COR-L47 (cell line): ENCODE measurements around the gene CLCN4.

Experiments used
- DNase-seq: peaks from one replicate; lab custom pipeline; 2025; lab: John Stamatoyannopoulos, UW

Gene CLCN4

GRCh38 chrX:10130354-10130753 lies 26.4 kb upstream of the CLCN4 start:
- DNase-seq = no peak

GRCh38 chrX:10133980-10134676 lies 22.6 kb upstream of the CLCN4 start:
- DNase-seq = no peak

- DNase-seq = no peak
Measured at GRCh38 chrX:10134921-10135320, 21.9 kb upstream of the CLCN4 start.

GRCh38 chrX:10135561-10136399 lies 21.0 kb upstream of the CLCN4 start:
- no peak for DNase-seq

GRCh38 chrX:10138726-10139125 lies 18.0 kb upstream of the CLCN4 start:
- DNase-seq = no peak

- DNase-seq = no peak
Measured at GRCh38 chrX:10140264-10140663, 16.5 kb upstream of the CLCN4 start.

- DNase-seq = no peak
Measured at GRCh38 chrX:10142041-10142599, 14.7 kb upstream of the CLCN4 start.

GRCh38 chrX:10143071-10143983 lies 13.4 kb upstream of the CLCN4 start:
- no peak for DNase-seq

GRCh38 chrX:10146346-10146745 lies 10.4 kb upstream of the CLCN4 start:
- no peak for DNase-seq

GRCh38 chrX:10152086-10152485 lies 4.7 kb upstream of the CLCN4 start:
- no peak for DNase-seq

- no peak for DNase-seq
Measured at GRCh38 chrX:10155137-10155536, 1.6 kb upstream of the CLCN4 start.

GRCh38 chrX:10157032-10157341 lies 212 bp downstream of the CLCN4 start:
- no peak for DNase-seq

- DNase-seq = no peak
Measured at GRCh38 chrX:10157543-10157942, 768 bp downstream of the CLCN4 start.

- peak; percentile 13 for DNase-seq
Measured at GRCh38 chrX:10158279-10159144, 1.7 kb downstream of the CLCN4 start.

GRCh38 chrX:10159145-10159468 lies 2.3 kb downstream of the CLCN4 start:
- no peak for DNase-seq

- no peak for DNase-seq
Measured at GRCh38 chrX:10160211-10160610, 3.4 kb downstream of the CLCN4 start.

- DNase-seq = no peak
Measured at GRCh38 chrX:10163031-10163430, 6.3 kb downstream of the CLCN4 start.

GRCh38 chrX:10164879-10165278 lies 8.1 kb downstream of the CLCN4 start:
- DNase-seq = no peak

GRCh38 chrX:10165580-10166247 lies 8.9 kb downstream of the CLCN4 start:
- DNase-seq = no peak

- no peak for DNase-seq
Measured at GRCh38 chrX:10166248-10166716, 9.5 kb downstream of the CLCN4 start.

- DNase-seq = no peak
Measured at GRCh38 chrX:10166731-10167151, 10.0 kb downstream of the CLCN4 start.
